ENCODE results near the gene TMEM53. TPM values are rescaled to one million over a fixed set of nuclear protein-coding genes. Genes with fewer than 3 reads are reported as not detected.

Gene TMEM53
- total RNA-seq, 1 experiment from 2014 or later: 6.2 TPM

DNA sequence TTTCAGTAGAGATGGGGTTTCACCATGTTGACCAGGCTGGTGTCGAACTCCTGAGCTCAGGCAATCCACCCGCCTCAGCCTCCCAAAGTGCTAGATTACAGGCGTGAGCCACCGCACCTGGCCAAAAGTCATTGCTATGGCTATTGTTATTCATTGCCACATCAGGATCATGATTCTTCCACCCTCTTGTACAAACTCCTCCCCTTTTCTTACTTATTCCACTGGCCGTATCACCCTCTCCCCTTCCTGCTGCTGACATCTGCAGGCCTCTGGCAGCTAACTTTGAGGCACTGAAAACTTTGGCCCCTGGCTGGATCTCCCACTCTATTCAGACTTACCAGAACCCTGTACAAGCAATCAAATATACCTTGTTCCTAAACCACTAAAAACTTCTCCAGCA is 10.9 kb downstream of the TMEM53 start:
- Histone ChIP-seq H3K56ac (ENCODE audit: insufficient read length, low read depth, low read length) (no peak overlapping the region), H3K79me2 (ENCODE audit: insufficient read depth, low read length) (no peaks in the 10 kb centered on the region), H3K27me3 (ENCODE audit: insufficient read depth, low read length) (no peaks in the 10 kb centered on the region), H3K9me3 (ENCODE audit: control insufficient read depth, low read depth, low read length) (no peaks in the 10 kb centered on the region), H2BK12ac (ENCODE audit: insufficient read length, low read depth, low read length) (no peak overlapping the region), H3K9ac (ENCODE audit: extremely low read depth, insufficient read length, low read length) (no peak overlapping the region), H3K4me2 (ENCODE audit: insufficient read depth, insufficient read length, low read length) (no peak overlapping the region), H3K79me1 (ENCODE audit: insufficient read depth, low read depth, low read length, poor library complexity, severe bottlenecking) (no peaks in the 10 kb centered on the region), H2BK15ac (ENCODE audit: low read depth, low read length) (no peak overlapping the region), H3K27ac (ENCODE audit: insufficient read length, low read depth, low read length) (no peak overlapping the region), H4K8ac (replicated peaks; ENCODE audit: insufficient read length, low read depth, low read length) (no peak overlapping the region), H3K4me1 (ENCODE audit: insufficient read depth, low read length) (peaks cover 4% of the 10 kb centered on the region; the same call in 1 of the 2 replicates), H2AFZ (ENCODE audit: low read length) (no peak overlapping the region), H4K5ac (ENCODE audit: insufficient read length, low read depth, low read length) (no peak overlapping the region), H3K18ac (ENCODE audit: insufficient read length, low read depth, low read length) (no peak overlapping the region), H2AK5ac (ENCODE audit: insufficient read length, low read length) (no peak overlapping the region), H3K23me2 (ENCODE audit: insufficient read length, low read depth, low read length, poor library complexity, severe bottlenecking) (no peaks in the 10 kb centered on the region), H2BK120ac (ENCODE audit: low read depth, low read length, poor library complexity, severe bottlenecking) (no peak overlapping the region), H4K20me1 (ENCODE audit: control insufficient read depth, insufficient read depth, insufficient read length) (no peaks in the 10 kb centered on the region), H3T11ph (ENCODE audit: low read length) (no peak overlapping the region), H3K23ac (ENCODE audit: insufficient read length, low read depth, low read length) (no peak overlapping the region), H2BK5ac (ENCODE audit: insufficient read length, low read length) (no peak overlapping the region), H4K91ac (ENCODE audit: insufficient read length, low read depth, low read length) (no peak overlapping the region), H2BK20ac (ENCODE audit: low read depth, low read length, poor library complexity, severe bottlenecking) (no peak overlapping the region), H3K14ac (ENCODE audit: insufficient read depth, low read length) (no peak overlapping the region), H3K4ac (ENCODE audit: low read depth, low read length) (no peak overlapping the region)
- no peaks in the 10 kb centered on the region for H3K27me3 Mint-ChIP-seq (ENCODE audit: low read depth)
- no peak for DNase-seq
- no CpG with 5 or more reads among the region's 5 CpGs for WGBS (ENCODE audit: extremely low coverage, insufficient read length, low lambda C conversion rate)
- peaks cover 15 to 17% of the 10 kb centered on the region in 2 experiments for H3K4me1 Mint-ChIP-seq
- TF ChIP-seq, protein P1, sequence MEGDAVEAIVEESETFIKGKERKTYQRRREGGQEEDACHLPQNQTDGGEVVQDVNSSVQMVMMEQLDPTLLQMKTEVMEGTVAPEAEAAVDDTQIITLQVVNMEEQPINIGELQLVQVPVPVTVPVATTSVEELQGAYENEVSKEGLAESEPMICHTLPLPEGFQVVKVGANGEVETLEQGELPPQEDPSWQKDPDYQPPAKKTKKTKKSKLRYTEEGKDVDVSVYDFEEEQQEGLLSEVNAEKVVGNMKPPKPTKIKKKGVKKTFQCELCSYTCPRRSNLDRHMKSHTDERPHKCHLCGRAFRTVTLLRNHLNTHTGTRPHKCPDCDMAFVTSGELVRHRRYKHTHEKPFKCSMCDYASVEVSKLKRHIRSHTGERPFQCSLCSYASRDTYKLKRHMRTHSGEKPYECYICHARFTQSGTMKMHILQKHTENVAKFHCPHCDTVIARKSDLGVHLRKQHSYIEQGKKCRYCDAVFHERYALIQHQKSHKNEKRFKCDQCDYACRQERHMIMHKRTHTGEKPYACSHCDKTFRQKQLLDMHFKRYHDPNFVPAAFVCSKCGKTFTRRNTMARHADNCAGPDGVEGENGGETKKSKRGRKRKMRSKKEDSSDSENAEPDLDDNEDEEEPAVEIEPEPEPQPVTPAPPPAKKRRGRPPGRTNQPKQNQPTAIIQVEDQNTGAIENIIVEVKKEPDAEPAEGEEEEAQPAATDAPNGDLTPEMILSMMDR (conservative IDR thresholded peaks at IDR 0.05): no peak
- no peak overlapping the region for H3K4me3 Mint-ChIP-seq
- H3K36me3 Mint-ChIP-seq (ENCODE audit: insufficient read depth in 1 of 3, low read depth in 3 of 3): no peaks in the 10 kb centered on the region
- H3K9me3 Mint-ChIP-seq: no peaks in the 10 kb centered on the region; a peak in 1 of 5 replicates
- H3K27ac Mint-ChIP-seq: peak overlapping the region; percentile 5 to 47 (median 9); a peak in 1 of 7 replicates
